HepG2 (cell line): ENCODE results near the gene HSPA6. TPM values are rescaled to one million over a fixed set of nuclear protein-coding genes. Genes with fewer than 3 reads are reported as not detected.

Experiments
- ATAC-seq: fragments of 200-7000 bp; cut with Tn5 transposase; 3 replicates; pipeline ENCODE4 v1.9.1; 2020; ENCODE audit warnings: mild to moderate bottlenecking, moderate library complexity
- BruUV-seq: library from RNA; stranded (reverse); fragments of 400-500 nt; replicated peaks from 2 replicates; lab custom pipeline; 2021; lab: Mats Ljungman, UMichigan
- CTCF ChIA-PET: fragments of 300-600 bp; formaldehyde crosslinking; extraction: SDS; loops from one replicate; lab custom pipeline; 2021; ENCODE audit warnings: low total read pairs, inconsistent platforms, low intra/inter-chr PET ratio; lab: Yijun Ruan, JAX
- POLR2A ChIA-PET: fragments of 350-600 bp; sonication (Branson Sonifier 250); formaldehyde crosslinking; loops from one replicate; lab custom pipeline; 2020; ENCODE audit warnings: antibody characterized with exemption, inconsistent platforms; lab: Yijun Ruan, JAX
- DNase-seq: peaks from one replicate; pipeline ENCODE4 v3.0.0-alpha.2; 2015; ENCODE audit warnings: low spot score
- FAIRE-seq: peaks from 3 replicates; lab custom pipeline; 2011; peaks lifted over from hg19 to GRCh38; lab: Jason Lieb, UNC
- H2AFZ ChIP-seq: one replicate; pipeline ENCODE4 v1.6.1; 2011; ENCODE audit warnings: low read length, inconsistent platforms
- H3K27ac ChIP-seq: fragments of 300-600 bp; 3 replicates; pipeline ENCODE4 v1.8.0; 2011; ENCODE audit warnings: mixed run types, mild to moderate bottlenecking, mixed read lengths, low read length, inconsistent platforms; ENCODE audit not compliant: insufficient read depth; ENCODE audit errors: extremely low read length
- H3K27me3 ChIP-seq, 2 experiments: fragments of 200-600 bp in 1 of 2; 2 replicates in 1 of 2; 3 replicates in 1 of 2; pipeline versions ENCODE4 v1.6.0 to v1.8.0; 2011; ENCODE audit warnings: low read length in 2 of 2, mild to moderate bottlenecking in 2 of 2, moderate library complexity in 2 of 2, inconsistent platforms in 1 of 2; ENCODE audit not compliant: insufficient read depth in 2 of 2, control insufficient read depth in 1 of 2
- H3K36me3 ChIP-seq, 2 experiments: fragments of 200-600 bp in 1 of 2; replicated peaks in 1 of 2; 2 replicates in 1 of 2; 3 replicates in 1 of 2; pipeline versions ENCODE4 v1.5.1 to v1.8.0; 2011; ENCODE audit warnings: low read length in 2 of 2, inconsistent platforms in 1 of 2; ENCODE audit not compliant: insufficient read depth in 2 of 2, control insufficient read depth in 1 of 2
- H3K4me1 ChIP-seq: 2 replicates; pipeline ENCODE4 v1.5.1; 2012; ENCODE audit warnings: low read length, inconsistent platforms; ENCODE audit not compliant: insufficient read depth
- H3K4me2 ChIP-seq: 2 replicates; pipeline ENCODE4 v1.6.0; 2011; ENCODE audit warnings: low read depth, low read length, inconsistent platforms
- H3K4me3 ChIP-seq, 3 experiments: fragments of 200-600 bp in 1 of 3; sonication (generic), shearing (Covaris generic) in 1 of 3; replicated peaks in 1 of 3; 2 replicates each; pipeline ENCODE4 v1.5.1; 2011 to 2016; ENCODE audit warnings: low read length in 3 of 3, inconsistent platforms in 2 of 3, low read depth in 2 of 3, mild to moderate bottlenecking in 2 of 3, control low read depth in 1 of 3, mixed read lengths in 1 of 3; ENCODE audit not compliant: insufficient read depth in 1 of 3
- H3K79me2 ChIP-seq: one replicate; pipeline ENCODE4 v1.6.1; 2011; ENCODE audit warnings: low read length, inconsistent platforms; ENCODE audit not compliant: insufficient read depth
- H3K9ac ChIP-seq: 2 replicates; pipeline ENCODE4 v1.6.0; 2011; ENCODE audit warnings: mild to moderate bottlenecking, low read depth, low read length, inconsistent platforms; ENCODE audit not compliant: insufficient read depth
- H3K9me3 ChIP-seq: 2 replicates; pipeline ENCODE4 v1.5.1; 2012; ENCODE audit warnings: mild to moderate bottlenecking, low read length
- H4K20me1 ChIP-seq: 2 replicates; pipeline ENCODE4 v1.6.0; 2011; ENCODE audit warnings: inconsistent platforms, mild to moderate bottlenecking, low read length, moderate library complexity; ENCODE audit not compliant: insufficient read depth
- ATF6 ChIP-seq: sonication (generic); formaldehyde crosslinking; conservative IDR thresholded peaks from 2 replicates; pipeline ENCODE4 v1.4.0; 2020; ENCODE audit warnings: missing genetic modification reagents
- MTF1 ChIP-seq: sonication (generic); formaldehyde crosslinking; IDR thresholded peaks from 2 replicates; pipeline ENCODE4 v1.5.0; 2020; ENCODE audit warnings: missing genetic modification reagents
- SP140L ChIP-seq: sonication (generic); formaldehyde crosslinking; IDR thresholded peaks from 2 replicates; pipeline ENCODE4 v1.4.0; 2020; ENCODE audit warnings: missing genetic modification reagents, borderline replicate concordance
- WGBS: methylation state at CpG from one replicate; pipeline ENCODE4 v1.1.6; 2017; ENCODE audit warnings: low lambda C conversion rate; 5-methylcytosine and 5-hydroxymethylcytosine counted together
- in situ Hi-C: cut with HindIII; loops from 2 replicates; pipeline ENCODE4 v1.10.0; 2017; ENCODE audit warnings: low pct_unique_long_range_greater_than_20kb; ENCODE audit not compliant: extremely low pct_ligation_motif_present
- intact Hi-C: fragments of 100-400 bp; cut with micrococcal nuclease; formaldehyde crosslinking; loops from one replicate; pipeline ENCODE4 v1.10.0; 2022; ENCODE audit not compliant: unreplicated experiment
- polyA plus RNA-seq, 8 experiments: library from polyadenylated mRNA; depleted of rRNA in 3 of 8; stranded (reverse) in 7 of 8; unstranded in 1 of 8; fragments of >200 nt; fragmentation: Illumina TruSeq in 4 of 8; extraction: Trizol in 4 of 8; gene quantifications; 2 replicates each; pipeline versions ENCODE4 v1.2.1 to v1.2.3, GENCODE V29; 2011 to 2016; ENCODE audit warnings: low read depth in 4 of 8, missing spikeins in 1 of 8, mixed read lengths in 1 of 8; ENCODE audit not compliant: insufficient read depth in 1 of 8
- total RNA-seq, 5 experiments: library from RNA; depleted of rRNA; stranded (reverse); fragments of >200 nt; fragmentation: Illumina TruSeq; extraction: Trizol; gene quantifications; 2 replicates each; pipeline ENCODE4 v1.2.3, GENCODE V29; 2016; ENCODE audit warnings: low read depth in 1 of 5

The HSPA6 gene
- total and polyA plus RNA-seq, 2 of the 13 experiments (the other 11 are each of a cell fraction or from before 2014, with no cell fraction given): 0.07 TPM; not detected in 1

- H4K20me1 ChIP-seq: no peaks in the 10 kb centered on the region
- H3K4me2 ChIP-seq: peak overlapping the region; percentile 78
- H3K4me3 ChIP-seq: peak overlapping the region; percentile 29 to 53 (median 45)
- FAIRE-seq (no peak), ATAC-seq (no peak), DNase-seq (no peak)
- in situ Hi-C loops (no loop called here), intact Hi-C loops (loop anchor here (5.0 kb wide), 1 partner anchor 80 kb away; no protein-coding TSS in a partner anchor)
- ChIA-PET POLR2A (interaction anchor here (0.6 to 1.2 kb wide), 2 partner anchors 217 to 734 kb away, joined by 3 to 4 read pairs; no protein-coding TSS in a partner anchor), CTCF (no interaction called here)
- peak overlapping the region; percentile 3; the same call in 1 of the 2 replicates for H3K9ac ChIP-seq
- H3K27me3 ChIP-seq: no peaks in the 10 kb centered on the region; a peak in 1 of 5 replicates
- H3K4me1 ChIP-seq: peaks cover 25% of the 10 kb centered on the region
- BruUV-seq: no TSS peak
- H3K79me2 ChIP-seq: no peaks in the 10 kb centered on the region
- H3K36me3 ChIP-seq: no peaks in the 10 kb centered on the region
- TF ChIP-seq SP140L (no peak), ATF6 (CRISPR knock-in tag) (no peak), MTF1 (no peak)
- no peak overlapping the region for H3K27ac ChIP-seq
- 62% methylated on average over 22 of the region's 22 CpGs for WGBS
- H2AFZ ChIP-seq: no peak overlapping the region
- no peaks in the 10 kb centered on the region for H3K9me3 ChIP-seq
These were observed 7.8 kb downstream of the HSPA6 start for GRCh38 chr1:161531986-161532643.
